Fibroblast of lung (primary cell): ENCODE measurements around the gene TNIP2. TPM values are rescaled to one million over a fixed set of nuclear protein-coding genes. Genes with fewer than 3 reads are reported as not detected.
A peak's percentile ranks its signal among the peaks of the same experiment; 100 is the strongest.

Experiments
- DNase-seq, 2 donors: peaks; one replicate each; pipeline versions ENCODE4 v3.0.0 to v3.0.0-alpha.2; 2010; ENCODE audit warnings: low read depth in 2 of 2
- H2AFZ ChIP-seq: 2 replicates; pipeline ENCODE4 v1.5.1; 2012; ENCODE audit warnings: low read length, control low read depth, inconsistent platforms
- H3K27ac ChIP-seq: 2 replicates; pipeline ENCODE4 v1.5.1; 2011; ENCODE audit warnings: low read length, control low read depth; ENCODE audit not compliant: insufficient read depth
- H3K27me3 ChIP-seq: 2 replicates; pipeline ENCODE4 v1.5.1; 2011; ENCODE audit warnings: mild to moderate bottlenecking, low read length; ENCODE audit not compliant: control insufficient read depth, insufficient read depth
- H3K36me3 ChIP-seq: 2 replicates; pipeline ENCODE4 v1.5.1; 2011; ENCODE audit warnings: low read length; ENCODE audit not compliant: control insufficient read depth, insufficient read depth
- H3K4me1 ChIP-seq: 2 replicates; pipeline ENCODE4 v1.5.1; 2011; ENCODE audit warnings: low read length; ENCODE audit not compliant: control insufficient read depth, insufficient read depth; ENCODE audit errors: extremely low read depth
- H3K4me2 ChIP-seq: 2 replicates; pipeline ENCODE4 v1.5.1; 2011; ENCODE audit warnings: low read length, control low read depth; ENCODE audit not compliant: insufficient read depth; ENCODE audit errors: extremely low read depth
- H3K4me3 ChIP-seq, 4 experiments: fragments of 200-600 bp in 1 of 4; sonication (generic) in 1 of 4; replicated peaks in 1 of 4; 2 replicates each; pipeline ENCODE4 v1.5.1; 2011 to 2016; ENCODE audit warnings: low read length in 4 of 4, low read depth in 3 of 4, mild to moderate bottlenecking in 3 of 4, control low read depth in 2 of 4, inconsistent platforms in 1 of 4, mixed read lengths in 1 of 4; ENCODE audit not compliant: insufficient read depth in 1 of 4; ENCODE audit errors: control extremely low read depth in 1 of 4
- H3K79me2 ChIP-seq: 2 replicates; pipeline ENCODE4 v1.5.1; 2012; ENCODE audit warnings: mild to moderate bottlenecking, low read length, inconsistent platforms; ENCODE audit not compliant: control insufficient read depth, insufficient read depth
- H3K9ac ChIP-seq: 2 replicates; pipeline ENCODE4 v1.5.1; 2011; ENCODE audit warnings: mild to moderate bottlenecking, low read length, control low read depth; ENCODE audit not compliant: insufficient read depth
- H3K9me3 ChIP-seq: 2 replicates; pipeline ENCODE4 v1.5.1; 2012; ENCODE audit warnings: low read depth, low read length; ENCODE audit not compliant: control insufficient read depth, insufficient read depth
- H4K20me1 ChIP-seq: 2 replicates; pipeline ENCODE4 v1.5.1; 2011; ENCODE audit warnings: low read length; ENCODE audit not compliant: control insufficient read depth, insufficient read depth; ENCODE audit errors: extremely low read depth
- EZH2 ChIP-seq: IDR thresholded peaks from 2 replicates; pipeline ENCODE4 v1.5.1; 2012; ENCODE audit warnings: low read length, control low read depth, mild to moderate bottlenecking; ENCODE audit errors: missing control alignments
- polyA plus RNA-seq, 2 donors: library from polyadenylated mRNA; depleted of rRNA in 1 of 2; stranded (reverse) in 1 of 2; unstranded in 1 of 2; fragments of >200 nt; gene quantifications; 2 replicates each; pipeline ENCODE4 v1.2.1, GENCODE V29; 2011 to 2012; ENCODE audit warnings: missing spikeins in 1 of 2
- total RNA-seq: library from RNA; depleted of rRNA; stranded (reverse); fragments of >200 nt; gene quantifications from 2 replicates; pipeline ENCODE4 v1.2.1, GENCODE V29; 2014
- TF ChIP-seq, protein P1 (sequence below), 2 donors: IDR thresholded peaks in 1 of 2; conservative IDR thresholded peaks in 1 of 2; 1 replicate in 1 of 2; 2 replicates in 1 of 2; pipeline ENCODE4 v1.5.1; 2011 to 2012; ENCODE audit warnings: low read length in 2 of 2, control low read depth in 1 of 2, inconsistent platforms in 1 of 2, low read depth in 1 of 2, mild to moderate bottlenecking in 1 of 2

Gene TNIP2
- total and polyA plus RNA-seq, 2 donors (not counting 1 experiment from before 2014, with no cell fraction given): 21.8 to 56.5 TPM

DNA sequence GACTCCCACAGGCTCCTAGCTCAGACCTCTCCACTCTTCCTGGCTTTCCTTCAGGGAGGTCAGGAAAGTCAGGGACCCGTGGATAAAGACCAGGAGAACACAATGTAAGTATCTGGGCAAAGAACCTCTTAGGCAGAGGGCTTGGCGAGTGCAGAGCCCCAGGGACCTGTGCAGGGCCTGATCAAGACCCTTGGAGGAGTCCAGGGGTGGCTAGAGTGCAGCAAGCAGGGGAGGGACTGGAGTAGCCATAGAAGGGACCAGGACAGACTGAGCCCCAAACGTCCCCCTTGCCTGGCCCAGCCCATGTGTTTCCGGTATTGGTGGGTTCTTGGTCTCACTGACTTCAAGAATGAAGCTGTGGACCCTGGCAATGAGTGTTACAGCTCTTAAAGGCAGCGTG lies 5.9 kb upstream of the TNIP2 start:
- Histone ChIP-seq H2AFZ (no peak overlapping the region), H3K27ac (no peak overlapping the region), H3K9ac (no peak overlapping the region), H3K4me2 (no peak overlapping the region), H3K9me3 (no peaks in the 10 kb centered on the region), H3K4me3 (no peak overlapping the region), H3K36me3 (no peaks in the 10 kb centered on the region), H3K4me1 (peaks cover 3% of the 10 kb centered on the region), H3K27me3 (no peaks in the 10 kb centered on the region), H3K79me2 (no peaks in the 10 kb centered on the region), H4K20me1 (no peaks in the 10 kb centered on the region)
- TF ChIP-seq, protein P1, sequence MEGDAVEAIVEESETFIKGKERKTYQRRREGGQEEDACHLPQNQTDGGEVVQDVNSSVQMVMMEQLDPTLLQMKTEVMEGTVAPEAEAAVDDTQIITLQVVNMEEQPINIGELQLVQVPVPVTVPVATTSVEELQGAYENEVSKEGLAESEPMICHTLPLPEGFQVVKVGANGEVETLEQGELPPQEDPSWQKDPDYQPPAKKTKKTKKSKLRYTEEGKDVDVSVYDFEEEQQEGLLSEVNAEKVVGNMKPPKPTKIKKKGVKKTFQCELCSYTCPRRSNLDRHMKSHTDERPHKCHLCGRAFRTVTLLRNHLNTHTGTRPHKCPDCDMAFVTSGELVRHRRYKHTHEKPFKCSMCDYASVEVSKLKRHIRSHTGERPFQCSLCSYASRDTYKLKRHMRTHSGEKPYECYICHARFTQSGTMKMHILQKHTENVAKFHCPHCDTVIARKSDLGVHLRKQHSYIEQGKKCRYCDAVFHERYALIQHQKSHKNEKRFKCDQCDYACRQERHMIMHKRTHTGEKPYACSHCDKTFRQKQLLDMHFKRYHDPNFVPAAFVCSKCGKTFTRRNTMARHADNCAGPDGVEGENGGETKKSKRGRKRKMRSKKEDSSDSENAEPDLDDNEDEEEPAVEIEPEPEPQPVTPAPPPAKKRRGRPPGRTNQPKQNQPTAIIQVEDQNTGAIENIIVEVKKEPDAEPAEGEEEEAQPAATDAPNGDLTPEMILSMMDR (conservative IDR thresholded peaks at IDR 0.05 in 1 of 2, IDR thresholded peaks at IDR 0.05 in 1 of 2; ENCODE audit: low read depth in 1 of 2, low read length in 2 of 2): no peak
- TF ChIP-seq EZH2: no peak
- DNase-seq: no peak

DNA sequence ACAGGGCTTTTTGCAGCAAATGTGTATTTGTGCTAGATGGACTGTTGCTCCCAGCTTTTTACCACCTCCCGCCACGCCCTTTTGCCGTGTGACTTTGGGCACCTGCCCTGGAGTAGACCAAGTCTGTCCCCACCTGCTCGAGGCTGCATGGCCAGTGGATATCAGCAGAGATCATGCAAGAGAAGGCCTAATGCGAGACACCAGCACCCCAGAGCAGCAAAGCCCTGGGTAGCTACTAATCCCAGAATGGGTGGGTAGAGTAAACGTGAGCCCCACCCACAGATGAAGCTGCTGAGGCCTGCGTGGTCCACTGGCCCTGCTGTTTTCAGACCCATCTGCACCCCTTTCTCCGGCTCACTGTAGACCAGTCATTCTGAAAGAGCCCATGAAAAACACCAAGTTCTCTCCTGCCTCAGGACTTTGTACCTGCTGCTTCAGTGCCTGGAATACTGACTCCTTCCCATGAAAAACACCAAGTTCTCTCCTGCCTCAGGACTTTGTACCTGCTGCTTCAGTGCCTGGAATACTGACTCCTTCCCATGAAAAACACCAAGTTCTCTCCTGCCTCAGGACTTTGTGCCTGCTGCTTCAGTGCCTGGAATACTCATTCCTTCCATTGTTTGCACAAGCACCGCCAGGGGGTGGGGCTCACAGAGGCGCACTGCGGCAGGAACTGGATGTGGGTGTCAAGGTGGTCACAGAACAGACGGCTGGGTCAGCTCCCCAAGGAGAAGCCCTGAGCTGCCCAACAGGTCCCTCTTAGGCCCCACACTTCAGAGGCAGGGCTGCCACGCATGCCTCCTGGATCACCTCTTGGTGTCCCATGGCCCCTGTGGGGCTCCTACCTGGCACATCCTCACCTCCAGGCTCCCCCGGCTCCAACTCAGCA lies 5.1 kb upstream of the TNIP2 start:
- Histone ChIP-seq H3K4me2 (no peak overlapping the region), H4K20me1 (no peaks in the 10 kb centered on the region), H3K9ac (no peak overlapping the region), H3K79me2 (no peaks in the 10 kb centered on the region), H3K9me3 (no peaks in the 10 kb centered on the region), H3K27ac (no peak overlapping the region), H3K27me3 (no peaks in the 10 kb centered on the region), H3K36me3 (no peaks in the 10 kb centered on the region), H3K4me1 (peaks cover 5% of the 10 kb centered on the region), H2AFZ (no peak overlapping the region), H3K4me3 (no peak overlapping the region)
- peak in 1 of 2 donors; percentile 13 for DNase-seq
- no peak for TF ChIP-seq EZH2
- TF ChIP-seq, protein P1 (conservative IDR thresholded peaks at IDR 0.05 in 1 of 2, IDR thresholded peaks at IDR 0.05 in 1 of 2; ENCODE audit: low read depth in 1 of 2, low read length in 2 of 2): no peak

DNA sequence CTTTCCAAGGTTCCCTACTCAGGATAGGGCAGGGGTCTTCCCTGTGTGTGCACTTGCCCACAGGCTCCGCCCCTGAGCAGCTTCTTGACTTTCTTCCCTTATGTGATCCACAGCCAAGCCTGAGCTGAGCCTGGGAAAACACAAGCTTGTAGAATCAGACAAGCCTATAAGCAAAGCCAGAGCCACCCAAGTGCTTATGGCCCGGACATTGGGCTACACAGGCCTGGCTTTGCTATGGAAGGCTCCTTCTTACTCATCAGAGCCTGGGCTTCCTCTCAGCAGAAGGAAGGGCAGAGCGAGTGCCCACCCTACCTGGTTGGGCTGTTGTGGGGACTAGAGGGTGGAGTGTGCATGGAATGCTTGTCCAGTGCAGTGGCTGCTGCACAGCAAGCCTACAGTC lies 1.3 kb upstream of the TNIP2 start:
- Histone ChIP-seq H4K20me1 (no peaks in the 10 kb centered on the region), H3K27me3 (no peaks in the 10 kb centered on the region), H2AFZ (no peak overlapping the region), H3K27ac (no peak overlapping the region), H3K9ac (no peak overlapping the region), H3K4me3 (no peak overlapping the region), H3K4me2 (no peak overlapping the region), H3K9me3 (no peaks in the 10 kb centered on the region), H3K79me2 (peaks cover 18% of the 10 kb centered on the region), H3K36me3 (peaks cover 3% of the 10 kb centered on the region), H3K4me1 (peaks cover 4% of the 10 kb centered on the region)
- TF ChIP-seq, protein P1 (conservative IDR thresholded peaks at IDR 0.05 in 1 of 2, IDR thresholded peaks at IDR 0.05 in 1 of 2; ENCODE audit: low read depth in 1 of 2, low read length in 2 of 2): no peak
- TF ChIP-seq EZH2: no peak
- DNase-seq: no peak
